Large intestine (tissue), 3 donors: Measurements from ENCODE around the gene BARX2. TPM values are rescaled to one million over a fixed set of nuclear protein-coding genes. Genes with fewer than 3 reads are reported as not detected.

Experiments
- DNase-seq, 2 donors: peaks; one replicate each; pipeline versions ENCODE4 v3.0.0 to v3.0.0-alpha.2; 2013
- H3K27ac ChIP-seq: one replicate; pipeline ENCODE4 v1.5.1; 2013; ENCODE audit warnings: low read length
- H3K27me3 ChIP-seq: 2 replicates; pipeline ENCODE4 v1.6.1; 2013; ENCODE audit warnings: low read length; ENCODE audit not compliant: control insufficient read depth, insufficient read depth
- H3K36me3 ChIP-seq: 2 replicates; pipeline ENCODE4 v1.6.1; 2013; ENCODE audit warnings: low read length; ENCODE audit not compliant: control insufficient read depth, insufficient read depth
- H3K4me1 ChIP-seq: one replicate; pipeline ENCODE4 v1.6.1; 2013; ENCODE audit warnings: low read length; ENCODE audit not compliant: control insufficient read depth, insufficient read depth
- H3K4me3 ChIP-seq: one replicate; pipeline ENCODE4 v1.5.1; 2013; ENCODE audit warnings: low read length
- H3K9me3 ChIP-seq: one replicate; pipeline ENCODE4 v1.6.1; 2013; ENCODE audit warnings: mild to moderate bottlenecking, low read depth, low read length, moderate library complexity; ENCODE audit not compliant: control insufficient read depth
- WGBS: methylation state at CpG from one replicate; pipeline ENCODE4 v1.1.5; 2013; ENCODE audit warnings: low lambda C conversion rate; ENCODE audit not compliant: insufficient coverage; 5-methylcytosine and 5-hydroxymethylcytosine counted together
- polyA plus RNA-seq: library from polyadenylated mRNA; unstranded; fragments of 120-200 nt; gene quantifications from one replicate; pipeline ENCODE4 v1.2.1, GENCODE V29; 2013

BARX2 gene
- polyA plus RNA-seq, 1 donor = 3.5 TPM

- Histone ChIP-seq H3K27me3 (peaks cover 67% of the 10 kb centered on the region), H3K4me3 (peak overlapping the region; percentile 19), H3K27ac (no peak overlapping the region), H3K36me3 (no peaks in the 10 kb centered on the region), H3K4me1 (peaks cover 19% of the 10 kb centered on the region), H3K9me3 (peaks cover 11% of the 10 kb centered on the region)
- no peak for DNase-seq
- WGBS = no CpG with 5 or more reads among the region's 24 CpGs
Measured at GRCh38 chr11:129373489-129373953, 2.1 kb upstream of the BARX2 start.

GRCh38 chr11:129374081-129374992 lies 1.3 kb upstream of the BARX2 start:
- DNase-seq = peak in 1 of 2 donors; percentile 42
- WGBS = no CpG with 5 or more reads among the region's 57 CpGs
- Histone ChIP-seq H3K27ac (no peak overlapping the region), H3K36me3 (no peaks in the 10 kb centered on the region), H3K4me3 (peak overlapping the region; percentile 42), H3K27me3 (peaks cover 65% of the 10 kb centered on the region), H3K4me1 (peaks cover 19% of the 10 kb centered on the region), H3K9me3 (peaks cover 11% of the 10 kb centered on the region)

DNA sequence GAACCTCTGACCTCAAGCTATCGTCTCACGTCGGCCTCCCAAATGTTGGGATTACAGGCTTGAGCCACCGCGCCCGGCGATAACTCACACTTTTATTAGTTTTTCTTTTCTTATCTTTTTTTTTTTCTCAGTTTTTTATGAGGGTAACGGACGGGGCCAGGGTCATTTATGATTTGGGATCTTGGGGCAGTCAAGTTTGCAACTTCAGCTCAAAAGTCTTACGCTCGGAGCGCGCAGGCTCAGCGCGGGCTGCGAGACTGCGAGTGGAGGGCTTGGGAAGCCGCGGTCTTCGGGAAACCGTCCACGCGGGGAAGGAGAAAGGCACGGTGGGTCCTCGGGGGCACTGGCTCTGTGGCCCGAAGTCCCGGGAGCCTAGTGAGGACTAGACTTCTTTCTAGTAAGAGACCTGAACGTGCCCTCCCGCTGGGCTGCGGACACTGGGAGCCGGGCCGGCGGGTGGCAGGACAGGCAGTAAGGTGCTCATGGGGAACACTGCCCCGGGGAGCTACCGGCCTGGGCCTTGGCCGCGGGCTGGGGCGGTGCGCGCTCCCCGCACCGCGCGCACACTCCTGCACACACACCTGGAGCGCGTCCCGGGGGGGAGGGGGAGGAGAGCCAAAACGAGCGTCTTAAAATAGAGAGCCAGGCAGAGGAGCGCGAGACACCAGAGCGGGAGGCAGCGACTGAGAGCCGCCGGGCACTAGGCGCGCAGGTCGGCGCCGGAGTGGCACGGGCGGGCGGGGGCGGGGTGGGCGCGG lies 476 bp upstream of the BARX2 start:
- H3K4me1 ChIP-seq = peaks cover 19% of the 10 kb centered on the region
- H3K9me3 ChIP-seq = peaks cover 11% of the 10 kb centered on the region
- no CpG with 5 or more reads among the region's 66 CpGs for WGBS
- H3K27ac ChIP-seq = no peak overlapping the region
- peak overlapping the region; percentile 42 for H3K4me3 ChIP-seq
- H3K36me3 ChIP-seq = no peaks in the 10 kb centered on the region
- peak in 1 of 2 donors; percentile 75 for DNase-seq
- H3K27me3 ChIP-seq = peaks cover 61% of the 10 kb centered on the region

DNA sequence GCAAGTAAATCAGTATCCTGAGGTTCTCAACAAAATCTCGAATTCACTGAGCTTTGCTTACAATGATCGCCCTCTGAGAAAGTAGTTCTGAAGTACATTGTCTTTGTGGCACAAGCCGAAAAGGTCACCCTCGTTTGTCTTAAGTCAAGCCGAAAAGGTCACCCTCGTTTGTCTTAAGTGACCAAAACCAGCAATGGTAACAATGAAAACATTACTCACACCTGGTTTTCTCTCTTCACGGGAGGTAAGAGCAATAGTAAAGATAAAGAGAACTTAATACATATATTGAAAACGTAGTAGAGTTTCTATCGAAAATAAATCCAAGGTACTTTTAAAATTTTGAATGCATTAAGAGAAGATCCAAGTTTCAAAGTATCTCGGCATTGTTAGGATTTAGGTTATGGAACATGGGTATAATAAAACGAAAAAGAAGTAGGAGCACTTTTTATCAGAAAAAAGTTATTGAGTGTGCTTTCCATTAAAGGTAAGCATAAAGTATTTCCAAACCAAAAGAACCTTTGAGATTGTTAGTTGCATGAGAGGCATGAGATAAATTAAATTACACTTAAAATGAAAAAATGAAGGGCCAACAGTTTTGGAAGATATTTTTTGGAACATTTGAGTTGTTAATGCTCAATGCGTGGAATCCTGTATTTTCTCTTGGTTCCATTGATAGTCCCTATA lies 1.2 kb downstream of the BARX2 start:
- Histone ChIP-seq H3K4me3 (peak overlapping the region; percentile 39), H3K36me3 (no peaks in the 10 kb centered on the region), H3K27me3 (peaks cover 52% of the 10 kb centered on the region), H3K27ac (peak overlapping the region; percentile 54), H3K9me3 (peaks cover 11% of the 10 kb centered on the region), H3K4me1 (peaks cover 19% of the 10 kb centered on the region)
- WGBS = 98% methylated on average over 5 of the region's 12 CpGs
- DNase-seq = no peak

DNA sequence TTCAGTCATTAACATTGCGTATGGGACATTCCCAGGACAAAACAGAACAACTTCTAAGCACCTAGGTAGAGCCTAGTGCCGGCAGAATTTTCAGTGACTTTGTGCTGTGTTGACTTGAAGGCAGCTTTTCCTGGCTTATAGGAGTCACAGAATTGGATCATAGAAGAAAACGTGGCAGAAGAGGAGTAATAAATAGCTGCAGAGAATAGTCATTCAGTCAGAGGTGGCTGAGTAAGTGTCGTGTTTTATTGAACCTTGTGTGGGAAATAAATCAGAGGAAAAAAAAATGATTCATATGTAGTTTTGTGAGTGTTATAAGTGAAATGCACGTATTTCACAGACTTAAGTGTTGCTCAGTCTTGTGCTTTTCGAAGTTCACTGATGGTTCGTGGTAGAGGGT lies 2.1 kb downstream of the BARX2 start:
- Histone ChIP-seq H3K4me1 (peaks cover 19% of the 10 kb centered on the region), H3K9me3 (peaks cover 8% of the 10 kb centered on the region), H3K27ac (peak overlapping the region; percentile 10), H3K27me3 (peaks cover 42% of the 10 kb centered on the region), H3K4me3 (no peak overlapping the region), H3K36me3 (no peaks in the 10 kb centered on the region)
- WGBS = 74% methylated on average over 5 of the region's 7 CpGs
- no peak for DNase-seq

DNA sequence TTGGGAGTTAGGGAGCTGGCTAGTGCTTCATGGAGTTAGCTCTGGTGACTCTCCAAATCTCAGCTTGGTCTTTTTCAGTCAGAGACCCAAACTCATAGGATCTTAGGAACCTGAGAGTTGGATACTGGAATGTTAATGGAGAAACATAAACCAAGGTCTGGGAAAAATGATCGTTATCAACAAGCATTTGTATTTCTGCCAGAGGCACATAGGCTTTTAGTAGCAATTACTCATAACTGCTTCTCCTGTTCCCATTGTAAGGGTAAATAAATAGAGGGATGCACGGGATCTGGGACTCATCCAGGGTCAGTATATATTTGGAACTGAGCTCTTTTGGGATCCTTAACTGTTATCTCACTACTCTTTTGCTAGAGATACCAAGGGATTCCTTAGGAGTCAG lies 4.8 kb downstream of the BARX2 start:
- Histone ChIP-seq H3K36me3 (no peaks in the 10 kb centered on the region), H3K9me3 (no peaks in the 10 kb centered on the region), H3K27ac (no peak overlapping the region), H3K4me3 (no peak overlapping the region), H3K4me1 (peaks cover 3% of the 10 kb centered on the region), H3K27me3 (peaks cover 16% of the 10 kb centered on the region)
- DNase-seq = no peak
- WGBS = 100% methylated on average over 1 of the region's 2 CpGs

DNA sequence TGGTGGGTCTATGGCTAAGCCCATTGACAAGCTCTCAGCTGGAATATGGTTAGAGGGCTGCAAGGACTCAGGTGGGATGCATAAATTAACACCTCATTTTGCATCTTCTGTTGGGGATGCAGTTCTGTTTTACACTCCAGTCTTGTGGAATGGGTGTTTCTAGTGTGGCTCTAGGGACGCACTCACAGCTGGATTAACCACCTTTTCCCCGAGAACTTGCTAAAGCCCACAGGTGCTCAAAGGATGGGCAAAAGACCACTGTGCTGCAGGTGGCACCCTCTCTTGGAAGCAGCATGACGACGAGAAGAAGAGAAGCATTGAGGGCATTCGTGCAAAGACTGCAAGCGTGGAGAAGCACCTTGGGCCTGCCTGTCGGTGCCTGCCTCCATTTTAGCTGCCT lies 6.9 kb downstream of the BARX2 start:
- H3K9me3 ChIP-seq = no peaks in the 10 kb centered on the region
- H3K4me1 ChIP-seq = peaks cover 14% of the 10 kb centered on the region
- H3K4me3 ChIP-seq = no peak overlapping the region
- WGBS = 100% methylated on average over 1 of the region's 7 CpGs
- no peak overlapping the region for H3K27ac ChIP-seq
- no peaks in the 10 kb centered on the region for H3K36me3 ChIP-seq
- DNase-seq = no peak
- H3K27me3 ChIP-seq = peaks cover 5% of the 10 kb centered on the region

GRCh38 chr11:129383060-129383459 lies 7.4 kb downstream of the BARX2 start:
- Histone ChIP-seq H3K4me1 (peaks cover 18% of the 10 kb centered on the region), H3K27me3 (peaks cover under 1% of the 10 kb centered on the region), H3K27ac (no peak overlapping the region), H3K36me3 (no peaks in the 10 kb centered on the region), H3K4me3 (no peak overlapping the region), H3K9me3 (no peaks in the 10 kb centered on the region)
- DNase-seq = no peak
- 100% methylated on average over 1 of the region's 3 CpGs for WGBS

GRCh38 chr11:129383502-129383901 lies 7.9 kb downstream of the BARX2 start:
- no peak for DNase-seq
- no peaks in the 10 kb centered on the region for H3K9me3 ChIP-seq
- no CpG with 5 or more reads among the region's 5 CpGs for WGBS
- no peaks in the 10 kb centered on the region for H3K36me3 ChIP-seq
- no peak overlapping the region for H3K27ac ChIP-seq
- H3K27me3 ChIP-seq = no peaks in the 10 kb centered on the region
- no peak overlapping the region for H3K4me3 ChIP-seq
- peaks cover 21% of the 10 kb centered on the region for H3K4me1 ChIP-seq

- peak overlapping the region; percentile 36 for H3K27ac ChIP-seq
- H3K4me1 ChIP-seq = peaks cover 21% of the 10 kb centered on the region
- DNase-seq = peak in 1 of 2 donors; percentile 41
- no peaks in the 10 kb centered on the region for H3K36me3 ChIP-seq
- no CpG with 5 or more reads among the region's 3 CpGs for WGBS
- no peaks in the 10 kb centered on the region for H3K9me3 ChIP-seq
- no peak overlapping the region for H3K4me3 ChIP-seq
- no peaks in the 10 kb centered on the region for H3K27me3 ChIP-seq
Measured at GRCh38 chr11:129384415-129384814, 8.8 kb downstream of the BARX2 start.
